ENCODE results near the gene DENND2A.
"Not testable (repeated sequence)": the region's sequence is repeated elsewhere in the genome, so short reads cannot be mapped to it uniquely, and the experiment has no call there.

DENND2A gene

DNA sequence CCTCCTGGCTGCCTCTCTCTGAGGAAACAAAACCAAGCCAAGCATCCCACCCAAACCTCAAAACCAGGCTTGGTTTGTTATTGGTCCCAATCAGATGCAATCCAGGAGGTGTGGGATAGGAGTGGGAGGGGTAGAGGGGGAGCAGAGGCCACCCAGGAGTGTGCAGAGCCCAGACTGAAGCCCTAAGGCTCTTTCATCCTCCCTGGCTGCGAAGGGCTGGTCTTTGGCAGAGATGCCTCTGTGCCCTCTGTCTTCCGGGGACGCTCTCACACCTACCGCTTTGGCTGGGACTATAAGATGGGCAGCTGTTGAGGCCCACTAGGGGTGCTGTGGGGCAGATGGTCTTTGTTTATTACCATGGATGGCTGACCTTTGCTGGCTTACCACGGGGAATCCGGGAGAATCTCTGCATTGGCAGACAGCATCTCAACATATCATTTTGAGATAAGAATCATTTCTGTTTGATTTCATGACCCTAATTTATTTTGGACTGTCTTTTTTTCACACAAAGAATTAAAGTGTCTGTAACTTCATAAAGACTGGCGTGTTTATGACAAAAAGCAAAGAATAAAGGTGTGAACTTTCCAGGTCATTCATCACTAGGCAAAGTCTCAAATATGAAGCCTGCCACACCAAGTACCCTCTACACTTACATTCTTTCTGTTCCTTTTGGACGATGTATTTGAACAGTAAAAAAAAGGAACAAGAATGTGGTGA, 6.5 kb upstream of the DENND2A start:
- DNase-seq (ENCODE audit: low read depth in 2 of 2) = peak in 1 of 2 donors; percentile 25

DNA sequence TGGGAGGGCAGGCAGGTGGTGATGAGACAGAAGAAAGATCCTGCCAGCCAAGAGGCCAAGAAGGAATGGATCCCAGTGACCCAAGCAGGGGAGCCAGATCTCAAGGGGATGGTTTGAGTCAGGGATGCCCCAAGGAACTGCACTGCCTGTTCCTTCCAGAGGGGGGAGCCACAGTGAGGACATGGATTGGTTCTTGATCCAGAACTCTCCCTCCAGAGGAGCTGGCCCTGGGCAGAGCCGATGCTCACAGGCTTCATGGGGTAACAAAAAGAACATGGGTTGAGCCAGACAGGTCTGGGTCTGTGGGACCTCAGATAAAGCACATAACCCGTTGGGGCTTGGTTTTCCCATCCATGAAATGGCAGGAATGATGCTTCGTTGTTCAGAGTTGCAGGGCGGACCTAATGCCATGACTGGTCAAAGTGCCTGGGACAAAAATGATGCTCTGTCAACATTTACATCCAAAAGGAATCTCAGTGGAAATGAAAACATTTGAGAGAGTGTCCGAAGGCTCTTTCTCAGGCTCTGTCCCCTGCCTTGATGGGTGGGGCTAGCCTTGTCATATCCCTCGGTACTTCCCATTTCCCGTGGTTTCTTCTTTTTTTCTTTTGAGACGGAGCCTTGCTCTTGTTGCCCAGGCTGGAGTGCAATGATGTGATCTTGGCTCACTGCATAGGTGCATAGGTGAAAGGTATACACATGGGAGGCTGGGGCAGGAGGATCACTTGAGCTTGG, 4.7 kb upstream of the DENND2A start:
- DNase-seq (ENCODE audit: low read depth in 2 of 2) = peak in 1 of 2 donors; percentile 28

DNA sequence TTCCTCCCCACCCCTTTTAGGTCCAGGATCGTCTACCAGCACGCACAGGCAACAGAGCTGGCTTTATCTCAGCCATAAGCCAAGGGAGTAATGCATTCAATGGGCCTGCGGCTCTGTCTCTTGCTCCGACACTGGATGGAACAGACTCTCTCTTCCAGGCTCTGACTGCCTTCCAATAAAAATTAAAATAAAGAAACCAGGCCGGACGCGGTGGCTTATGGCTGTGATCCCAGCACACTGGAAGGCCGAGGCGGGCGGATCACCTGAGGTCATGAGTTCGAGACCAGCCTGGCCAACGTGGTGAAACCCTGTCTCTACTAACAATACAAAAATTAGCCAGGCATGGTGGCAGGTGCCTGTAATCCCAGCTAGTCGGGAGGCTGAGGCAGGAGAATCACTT, 4.1 kb upstream of the DENND2A start:
- DNase-seq (ENCODE audit: low read depth in 2 of 2) = not testable (repeated sequence)

DNA sequence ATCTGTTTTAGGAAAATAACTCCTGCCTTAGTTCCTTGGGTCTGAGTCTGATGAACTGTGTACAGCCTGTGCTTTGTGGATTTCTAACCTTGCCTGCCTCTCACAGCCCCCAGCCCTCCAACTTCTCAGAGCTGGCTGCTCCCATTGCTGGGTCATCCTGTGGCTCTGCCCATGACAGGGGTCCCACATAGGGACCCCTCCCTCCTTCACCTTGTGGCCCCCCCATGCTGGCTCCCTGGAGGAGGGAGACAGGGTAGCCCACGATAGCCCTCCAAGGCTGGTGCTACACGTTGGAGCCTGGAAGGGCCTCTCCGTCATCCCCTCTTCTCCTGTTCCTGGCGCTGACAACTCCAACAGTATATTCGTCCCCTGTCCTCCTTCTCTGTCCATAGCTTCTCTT, 2.8 kb upstream of the DENND2A start:
- no peak for DNase-seq (ENCODE audit: low read depth in 2 of 2)

DNA sequence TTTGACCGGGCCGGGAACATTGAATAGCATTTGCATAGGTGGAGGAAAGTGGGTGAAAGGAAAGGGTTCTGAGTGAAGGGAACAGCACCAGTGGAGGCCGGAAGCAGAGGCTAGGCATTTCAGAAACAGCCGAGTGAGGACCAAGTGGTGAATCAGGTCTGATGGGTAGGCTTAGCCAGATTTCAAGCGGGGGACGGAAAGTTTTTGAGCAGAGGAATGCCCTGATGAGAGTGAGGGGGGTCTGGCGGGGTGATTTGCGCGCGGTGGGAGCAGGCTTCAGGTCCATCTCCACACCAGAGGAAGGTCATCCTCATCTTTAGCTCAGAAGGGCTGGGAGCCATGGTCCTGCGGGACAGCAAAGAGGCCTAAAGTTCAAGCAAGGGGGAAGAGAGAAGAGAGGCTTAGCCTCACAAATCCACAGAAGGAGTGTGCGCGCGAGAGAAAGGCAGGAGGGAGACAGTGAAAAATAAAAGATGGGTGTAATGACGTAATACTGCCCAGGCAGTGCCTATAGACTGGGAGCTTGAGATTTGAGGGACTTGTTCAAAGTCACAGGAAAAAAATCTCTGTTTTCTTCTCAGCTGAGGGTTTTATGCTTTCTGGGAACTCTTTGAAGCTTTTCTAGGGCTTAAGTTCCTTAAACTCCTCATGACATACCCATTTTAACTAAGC, 1.0 kb upstream of the DENND2A start:
- no peak for DNase-seq (ENCODE audit: low read depth in 2 of 2)

- no peak for DNase-seq (ENCODE audit: low read depth in 2 of 2)
Observed at GRCh38 chr7:140640060-140640637, 464 bp downstream of the DENND2A start.

DNA sequence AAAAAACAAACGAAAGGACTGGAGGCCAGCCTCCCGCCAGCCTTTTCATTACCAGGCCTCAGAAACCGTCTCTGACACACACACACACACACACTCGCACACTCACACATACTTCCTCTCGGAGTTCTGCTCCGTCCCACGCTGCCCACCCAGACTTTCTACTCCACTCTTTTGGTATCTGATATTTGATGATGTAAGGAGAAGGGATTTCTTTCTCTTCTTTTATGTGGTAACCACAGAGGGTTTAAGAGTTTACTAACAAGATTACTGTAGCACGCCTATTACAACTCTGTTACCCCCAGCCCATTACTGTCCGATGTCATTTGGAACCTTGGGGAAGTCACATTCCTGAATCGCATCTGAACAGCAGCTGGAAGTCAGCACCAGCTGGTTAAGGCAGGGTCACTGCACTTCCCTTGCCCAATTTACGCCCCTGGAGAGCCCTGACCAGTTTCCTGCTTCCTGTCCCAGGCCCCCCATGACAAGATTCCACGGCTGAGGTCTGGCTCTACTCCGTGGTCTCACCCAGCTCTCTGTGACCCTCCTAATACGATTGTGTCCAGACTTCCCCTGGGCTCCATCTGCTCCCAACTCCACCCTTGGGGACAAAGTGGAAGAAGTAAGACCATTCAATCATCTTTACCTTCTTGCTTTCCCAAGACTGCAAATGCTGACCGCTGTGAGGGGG, 1.1 kb downstream of the DENND2A start:
- DNase-seq (ENCODE audit: low read depth in 2 of 2) = no peak

- no peak for DNase-seq (ENCODE audit: low read depth in 2 of 2)
Observed at GRCh38 chr7:140638173-140638791, 2.3 kb downstream of the DENND2A start.

DNA sequence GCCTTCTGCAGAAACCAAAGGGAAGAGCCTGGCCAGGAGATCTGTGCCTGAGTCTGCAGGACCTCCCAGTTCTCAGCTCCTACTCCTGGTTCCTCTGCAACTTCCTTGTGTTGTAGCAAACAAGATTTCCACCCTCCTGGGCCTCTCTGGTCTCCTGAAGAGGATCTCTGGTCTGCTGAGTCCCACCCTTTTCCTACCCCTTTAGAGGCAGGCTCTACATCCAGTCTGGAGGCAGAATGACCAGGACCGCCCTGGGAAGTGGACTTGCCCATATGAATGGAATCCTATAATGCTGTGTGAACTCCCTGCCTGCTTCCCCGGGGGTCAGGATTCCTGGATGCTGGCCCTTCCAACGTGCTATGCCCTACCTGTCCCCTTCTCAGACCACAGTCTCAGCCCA, 3.2 kb downstream of the DENND2A start:
- DNase-seq (ENCODE audit: low read depth in 2 of 2) = no peak

- DNase-seq (ENCODE audit: low read depth in 2 of 2) = no peak
Observed at GRCh38 chr7:140635816-140636215, 4.8 kb downstream of the DENND2A start.

DNA sequence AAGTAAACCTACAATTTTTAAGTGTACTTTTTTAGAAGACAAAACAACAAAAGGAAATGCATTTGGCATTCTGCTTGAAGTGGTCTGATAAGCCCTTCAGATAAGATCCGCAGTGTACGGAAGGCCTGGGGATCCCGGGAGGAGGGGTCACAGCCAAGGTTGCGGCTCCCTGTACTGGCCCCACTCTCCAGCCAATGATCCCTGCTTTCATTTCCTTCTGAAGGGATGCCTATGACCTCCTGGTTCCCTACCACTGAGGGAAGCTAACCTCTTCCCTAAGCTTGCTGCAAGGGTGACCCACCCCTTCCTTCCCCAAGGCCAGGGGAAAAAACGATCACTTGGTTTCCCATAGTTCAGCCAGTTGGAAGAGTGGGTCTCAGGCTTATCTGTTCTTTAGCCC, 5.3 kb downstream of the DENND2A start:
- no peak for DNase-seq (ENCODE audit: low read depth in 2 of 2)

GRCh38 chr7:140631602-140632001, 9.0 kb downstream of the DENND2A start:
- DNase-seq (ENCODE audit: low read depth in 2 of 2) = no peak

DNA sequence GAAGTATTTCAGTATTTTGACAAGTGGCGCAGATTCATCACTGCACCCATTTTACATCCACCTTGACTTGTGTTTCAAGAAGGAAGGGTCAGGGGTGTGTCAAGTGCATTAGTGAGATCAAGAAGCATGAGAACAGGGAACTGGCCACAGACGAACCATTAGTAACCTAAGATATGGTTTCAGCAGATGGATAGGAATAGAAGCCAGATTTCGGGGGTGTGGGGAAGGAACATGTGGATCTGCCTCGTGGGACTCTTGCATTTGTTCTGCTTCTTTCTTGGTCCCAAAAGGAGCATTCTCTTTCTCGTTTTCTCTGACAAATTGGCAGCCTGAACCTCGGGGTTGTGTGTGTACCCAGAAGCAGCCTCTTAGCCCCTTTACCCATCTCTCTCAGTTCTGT, 9.6 kb downstream of the DENND2A start:
- DNase-seq (ENCODE audit: low read depth in 2 of 2) = no peak

GRCh38 chr7:140625908-140626868, 14.4 kb downstream of the DENND2A start:
- DNase-seq (ENCODE audit: low read depth in 2 of 2) = no peak

- DNase-seq (ENCODE audit: low read depth in 2 of 2) = not testable (repeated sequence)
Observed at GRCh38 chr7:140625192-140625558, 15.4 kb downstream of the DENND2A start.

GRCh38 chr7:140624392-140625191, 16.0 kb downstream of the DENND2A start:
- no peak for DNase-seq (ENCODE audit: low read depth in 2 of 2)

DNA sequence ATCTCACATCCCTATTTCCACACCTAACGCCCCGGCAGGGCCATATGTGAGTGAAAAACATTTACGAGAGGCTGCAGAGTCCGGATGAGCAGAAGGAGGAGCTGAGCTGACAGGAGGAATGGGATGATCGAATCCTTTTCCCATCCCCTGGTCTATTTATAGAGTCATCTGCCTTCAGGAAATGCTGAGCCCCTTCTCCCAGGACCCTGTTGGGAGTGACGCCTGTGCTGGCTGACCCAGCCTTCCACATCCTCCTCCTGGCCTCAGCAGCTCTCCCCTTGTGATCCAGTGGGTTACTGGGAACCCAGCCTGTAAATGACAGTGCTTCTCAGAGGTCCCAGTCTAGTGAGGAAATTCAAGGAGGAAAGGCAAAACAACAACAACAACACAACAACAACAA, 16.6 kb downstream of the DENND2A start:
- no peak for DNase-seq (ENCODE audit: low read depth in 2 of 2)

DNA sequence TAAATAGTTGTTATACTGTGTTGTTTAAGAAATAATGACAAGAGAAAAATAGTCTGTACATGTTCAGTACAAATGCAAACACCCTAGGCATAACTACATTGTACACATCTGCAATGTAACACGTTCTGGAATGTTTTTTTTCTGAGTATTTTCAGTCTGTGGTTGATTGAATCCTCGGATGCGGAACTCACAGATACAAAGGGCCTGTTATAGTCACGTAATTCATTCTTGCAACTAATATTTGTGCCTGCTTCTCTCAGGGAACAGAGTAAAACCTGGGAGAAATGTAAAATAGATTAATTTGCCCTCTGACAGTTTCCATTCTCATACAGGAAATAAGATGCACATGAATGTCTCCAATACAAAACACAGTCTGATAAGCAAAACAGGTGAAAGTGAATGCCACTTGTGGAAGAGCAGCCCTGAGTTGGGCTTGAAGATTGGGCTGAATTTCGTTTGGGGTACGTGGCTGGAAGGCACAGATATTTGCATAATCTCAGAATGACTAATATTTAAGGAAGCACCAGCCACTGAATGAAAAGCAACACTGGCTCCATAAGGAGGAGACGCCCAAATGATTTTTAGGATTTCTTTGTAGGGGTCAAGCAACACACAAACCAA, 19.1 kb downstream of the DENND2A start:
- no peak for DNase-seq (ENCODE audit: low read depth in 2 of 2)

GRCh38 chr7:140619915-140620510, 20.6 kb downstream of the DENND2A start:
- DNase-seq (ENCODE audit: low read depth in 2 of 2) = not testable (repeated sequence)

All from stimulated activated CD8-positive, alpha-beta memory T cell treated with anti-CD3 and anti-CD28 coated beads, Interleukin-2, amount 100 ng/mL, for 48 hours (primary cell).